ENCODE results near the gene XAF1. TPM values are rescaled to one million over a fixed set of nuclear protein-coding genes. Genes with fewer than 3 reads are reported as not detected.

Gene XAF1
- polyA plus RNA-seq, 2 of the 4 experiments (the other 2 are of a cell fraction), result not detected

DNA sequence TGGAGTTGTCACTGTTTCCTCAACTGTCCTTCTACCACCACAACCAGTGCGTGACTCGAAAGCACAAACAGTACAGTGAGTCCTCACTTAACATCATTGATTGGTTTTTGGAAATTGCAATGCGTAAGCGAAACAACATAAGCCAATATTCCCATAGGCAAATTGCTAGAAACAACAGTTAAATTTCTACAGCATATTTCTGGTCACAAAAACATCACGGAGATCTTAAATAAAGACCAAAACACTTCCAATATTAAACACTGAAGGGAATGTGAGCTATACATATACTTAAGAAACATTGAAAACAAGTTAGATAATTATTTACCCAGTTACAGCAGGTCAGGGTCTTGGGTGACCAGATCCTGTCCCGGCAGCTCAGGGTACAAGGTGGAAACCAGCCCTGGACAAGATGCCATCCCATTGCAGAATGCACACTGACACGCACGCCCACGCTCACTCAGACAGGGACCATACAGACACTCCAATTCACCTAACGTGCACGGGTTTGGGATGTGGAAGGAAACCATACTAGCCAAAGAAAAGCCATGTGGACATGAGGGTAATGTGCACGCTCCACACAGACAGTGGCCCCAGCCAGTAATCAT lies 47.4 kb upstream of the XAF1 start:
- H3K4me1 ChIP-seq, result 0 out of 3 replicates have a peak, but pooled peaks cover 3% of the 10 kb centered on the region
- FAIRE-seq (peak; percentile 49), ATAC-seq (no peak), DNase-seq (ENCODE audit: low read depth in 1 of 2, low spot score in 1 of 2) (no peak)
- ChIA-PET CTCF (interaction anchor here (0.6 to 2.0 kb wide), 3 partner anchors 11 to 296 kb away, joined by 3 to 8 read pairs (median 3); no protein-coding TSS in a partner anchor), POLR2A (interaction anchor here (0.6 kb wide), 1 partner anchor 106 kb away, joined by 3 read pairs; no protein-coding TSS in a partner anchor)
- H3K27ac ChIP-seq, result no peak overlapping the region
- no peak overlapping the region for H3K4me2 ChIP-seq
- no peaks in the 10 kb centered on the region for H3K9me3 ChIP-seq
- TF ChIP-seq POLR2A (IDR thresholded peaks at IDR 0.05; ENCODE audit: low read length), result no peak
- TF ChIP-seq KDM1A (IDR thresholded peaks at IDR 0.05; ENCODE audit: low read depth), result no peak
- no peak for TF ChIP-seq ZSCAN20 (CRISPR knock-in tag; IDR thresholded peaks at IDR 0.05)
- no peak for TF ChIP-seq HDAC2 (IDR thresholded peaks at IDR 0.05)
- H3K4me3 ChIP-seq, result no peak overlapping the region
- 75% methylated on average over 12 of the region's 12 CpGs for WGBS (ENCODE audit: missing lambda C conversion rate)

DNA sequence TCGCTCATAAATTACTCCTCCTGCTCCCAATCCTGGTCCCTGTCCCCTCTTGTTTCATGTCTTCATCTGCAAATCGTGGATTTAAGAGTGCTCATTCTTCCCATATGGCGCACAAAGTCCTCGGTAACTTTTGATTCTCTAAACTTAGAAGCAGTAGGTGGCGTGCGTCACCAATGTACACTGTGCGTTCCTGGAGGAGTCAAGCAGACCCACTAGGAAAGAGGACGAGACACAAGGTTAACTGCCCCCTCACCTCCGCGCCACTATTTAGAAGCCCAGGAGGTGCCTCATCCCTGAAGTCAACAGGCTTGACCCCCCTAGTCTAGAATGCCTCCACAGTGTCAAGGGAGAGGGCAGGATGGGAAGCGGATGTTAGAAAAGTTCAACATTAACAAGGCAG lies 45.5 kb upstream of the XAF1 start:
- no peak for TF ChIP-seq RARB (CRISPR knock-in tag; IDR thresholded peaks at IDR 0.05)
- TF ChIP-seq, protein P1, sequence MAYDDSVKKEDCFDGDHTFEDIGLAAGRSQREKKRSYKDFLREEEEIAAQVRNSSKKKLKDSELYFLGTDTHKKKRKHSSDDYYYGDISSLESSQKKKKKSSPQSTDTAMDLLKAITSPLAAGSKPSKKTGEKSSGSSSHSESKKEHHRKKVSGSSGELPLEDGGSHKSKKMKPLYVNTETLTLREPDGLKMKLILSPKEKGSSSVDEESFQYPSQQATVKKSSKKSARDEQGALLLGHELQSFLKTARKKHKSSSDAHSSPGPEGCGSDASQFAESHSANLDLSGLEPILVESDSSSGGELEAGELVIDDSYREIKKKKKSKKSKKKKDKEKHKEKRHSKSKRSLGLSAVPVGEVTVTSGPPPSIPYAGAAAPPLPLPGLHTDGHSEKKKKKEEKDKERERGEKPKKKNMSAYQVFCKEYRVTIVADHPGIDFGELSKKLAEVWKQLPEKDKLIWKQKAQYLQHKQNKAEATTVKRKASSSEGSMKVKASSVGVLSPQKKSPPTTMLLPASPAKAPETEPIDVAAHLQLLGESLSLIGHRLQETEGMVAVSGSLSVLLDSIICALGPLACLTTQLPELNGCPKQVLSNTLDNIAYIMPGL (CRISPR knock-in tag; IDR thresholded peaks at IDR 0.05; ENCODE audit: borderline replicate concordance), result no peak
- TF ChIP-seq CBX8 (IDR thresholded peaks at IDR 0.05), result no peak
- TF ChIP-seq, protein P2, sequence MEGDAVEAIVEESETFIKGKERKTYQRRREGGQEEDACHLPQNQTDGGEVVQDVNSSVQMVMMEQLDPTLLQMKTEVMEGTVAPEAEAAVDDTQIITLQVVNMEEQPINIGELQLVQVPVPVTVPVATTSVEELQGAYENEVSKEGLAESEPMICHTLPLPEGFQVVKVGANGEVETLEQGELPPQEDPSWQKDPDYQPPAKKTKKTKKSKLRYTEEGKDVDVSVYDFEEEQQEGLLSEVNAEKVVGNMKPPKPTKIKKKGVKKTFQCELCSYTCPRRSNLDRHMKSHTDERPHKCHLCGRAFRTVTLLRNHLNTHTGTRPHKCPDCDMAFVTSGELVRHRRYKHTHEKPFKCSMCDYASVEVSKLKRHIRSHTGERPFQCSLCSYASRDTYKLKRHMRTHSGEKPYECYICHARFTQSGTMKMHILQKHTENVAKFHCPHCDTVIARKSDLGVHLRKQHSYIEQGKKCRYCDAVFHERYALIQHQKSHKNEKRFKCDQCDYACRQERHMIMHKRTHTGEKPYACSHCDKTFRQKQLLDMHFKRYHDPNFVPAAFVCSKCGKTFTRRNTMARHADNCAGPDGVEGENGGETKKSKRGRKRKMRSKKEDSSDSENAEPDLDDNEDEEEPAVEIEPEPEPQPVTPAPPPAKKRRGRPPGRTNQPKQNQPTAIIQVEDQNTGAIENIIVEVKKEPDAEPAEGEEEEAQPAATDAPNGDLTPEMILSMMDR (IDR thresholded peaks at IDR 0.05), result peak; percentile 17; the same call in 1 of the 3 replicates
- TF ChIP-seq PHF8 (IDR thresholded peaks at IDR 0.05; ENCODE audit: borderline replicate concordance, low read depth), result no peak
- TF ChIP-seq EP300 (IDR thresholded peaks at IDR 0.05), result no peak
- TF ChIP-seq, protein P3, sequence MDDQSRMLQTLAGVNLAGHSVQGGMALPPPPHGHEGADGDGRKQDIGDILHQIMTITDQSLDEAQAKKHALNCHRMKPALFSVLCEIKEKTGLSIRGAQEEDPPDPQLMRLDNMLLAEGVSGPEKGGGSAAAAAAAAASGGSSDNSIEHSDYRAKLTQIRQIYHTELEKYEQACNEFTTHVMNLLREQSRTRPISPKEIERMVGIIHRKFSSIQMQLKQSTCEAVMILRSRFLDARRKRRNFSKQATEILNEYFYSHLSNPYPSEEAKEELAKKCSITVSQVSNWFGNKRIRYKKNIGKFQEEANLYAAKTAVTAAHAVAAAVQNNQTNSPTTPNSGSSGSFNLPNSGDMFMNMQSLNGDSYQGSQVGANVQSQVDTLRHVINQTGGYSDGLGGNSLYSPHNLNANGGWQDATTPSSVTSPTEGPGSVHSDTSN (IDR thresholded peaks at IDR 0.05), result no peak
- TF ChIP-seq, protein P4, sequence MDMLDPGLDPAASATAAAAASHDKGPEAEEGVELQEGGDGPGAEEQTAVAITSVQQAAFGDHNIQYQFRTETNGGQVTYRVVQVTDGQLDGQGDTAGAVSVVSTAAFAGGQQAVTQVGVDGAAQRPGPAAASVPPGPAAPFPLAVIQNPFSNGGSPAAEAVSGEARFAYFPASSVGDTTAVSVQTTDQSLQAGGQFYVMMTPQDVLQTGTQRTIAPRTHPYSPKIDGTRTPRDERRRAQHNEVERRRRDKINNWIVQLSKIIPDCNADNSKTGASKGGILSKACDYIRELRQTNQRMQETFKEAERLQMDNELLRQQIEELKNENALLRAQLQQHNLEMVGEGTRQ (IDR thresholded peaks at IDR 0.05), result no peak
- TF ChIP-seq POLR2A (IDR thresholded peaks at IDR 0.05; ENCODE audit: low read length), result no peak
- peak in 1 of 2 experiments; percentile 37; a peak in 2 of 5 replicates for TF ChIP-seq RAD21 (conservative IDR thresholded peaks at IDR 0.05 in 1 of 2, IDR thresholded peaks at IDR 0.05 in 1 of 2)
- 0 out of 3 replicates have a peak, but pooled peaks cover 3% of the 10 kb centered on the region for H3K4me1 ChIP-seq
- DNase-seq (ENCODE audit: low read depth in 1 of 2, low spot score in 1 of 2), result peak in 1 of 2 experiments; percentile 34
- WGBS (ENCODE audit: missing lambda C conversion rate), result 58% methylated on average over 11 of the region's 11 CpGs
- ChIA-PET CTCF (interaction anchor here (1.0 to 2.2 kb wide), 2 partner anchors 9 to 294 kb away, joined by 3 to 7 read pairs; no protein-coding TSS in a partner anchor), POLR2A (no interaction called here)
- no peak overlapping the region for H3K4me3 ChIP-seq
- ATAC-seq, result no peak
- FAIRE-seq, result no peak
- peaks cover 6% of the 10 kb centered on the region; the same call in 2 of the 3 replicates for H3K9me3 ChIP-seq
- no peak overlapping the region for H3K4me2 ChIP-seq
- H3K27ac ChIP-seq, result no peak overlapping the region

DNA sequence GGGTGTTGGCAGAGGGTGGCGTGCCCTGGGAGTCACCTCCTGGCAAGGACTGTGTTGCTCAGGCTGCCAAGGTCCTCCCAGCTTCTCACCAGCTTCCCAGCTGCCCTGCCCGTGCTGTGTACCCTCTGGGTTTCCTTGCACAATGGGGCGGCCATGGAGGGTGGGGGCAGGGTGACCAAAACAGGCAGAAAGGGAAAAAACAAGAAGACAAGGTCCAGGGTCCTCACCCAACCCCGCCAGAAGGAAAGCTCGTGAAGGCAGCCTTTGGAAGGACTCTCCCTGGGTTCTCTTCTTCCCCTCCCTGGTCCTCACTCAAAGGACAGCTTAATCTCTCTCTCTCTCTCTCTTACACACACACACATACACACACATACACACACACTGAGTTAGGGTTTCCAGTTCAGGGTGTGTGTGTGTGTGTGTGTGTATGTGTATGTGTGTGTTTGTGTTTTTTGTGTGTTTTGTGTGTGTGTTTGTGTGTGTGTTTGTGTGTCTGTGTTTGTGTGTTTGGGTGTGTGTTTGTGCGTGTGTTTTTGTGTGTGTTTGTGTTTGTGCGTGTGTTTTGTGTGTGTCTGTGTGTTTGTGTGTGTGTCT lies 44.7 kb upstream of the XAF1 start:
- H3K27ac ChIP-seq, result no peak overlapping the region
- ATAC-seq (no peak), FAIRE-seq (no peak), DNase-seq (ENCODE audit: low read depth in 1 of 2, low spot score in 1 of 2) (peak in 1 of 2 experiments; percentile 21)
- 51% methylated on average over 7 of the region's 7 CpGs for WGBS (ENCODE audit: missing lambda C conversion rate)
- 0 out of 3 replicates have a peak, but pooled peaks cover 3% of the 10 kb centered on the region for H3K4me1 ChIP-seq
- TF ChIP-seq SREBF2 (IDR thresholded peaks at IDR 0.05) (no peak), ZC3H11A (IDR thresholded peaks at IDR 0.05) (no peak), CBX8 (IDR thresholded peaks at IDR 0.05) (no peak), FOSL2 (IDR thresholded peaks at IDR 0.05) (no peak), FOSL2 (CRISPR knock-in tag; IDR thresholded peaks at IDR 0.05) (no peak), SMC3 (IDR thresholded peaks at IDR 0.05) (no peak), HDAC2 (IDR thresholded peaks at IDR 0.05) (no peak), POLR2AphosphoS2 (conservative IDR thresholded peaks at IDR 0.05; ENCODE audit: low read length) (no peak)
- TF ChIP-seq, protein P5, sequence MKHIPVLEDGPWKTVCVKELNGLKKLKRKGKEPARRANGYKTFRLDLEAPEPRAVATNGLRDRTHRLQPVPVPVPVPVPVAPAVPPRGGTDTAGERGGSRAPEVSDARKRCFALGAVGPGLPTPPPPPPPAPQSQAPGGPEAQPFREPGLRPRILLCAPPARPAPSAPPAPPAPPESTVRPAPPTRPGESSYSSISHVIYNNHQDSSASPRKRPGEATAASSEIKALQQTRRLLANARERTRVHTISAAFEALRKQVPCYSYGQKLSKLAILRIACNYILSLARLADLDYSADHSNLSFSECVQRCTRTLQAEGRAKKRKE (CRISPR knock-in tag; IDR thresholded peaks at IDR 0.05; ENCODE audit: low read depth), result no peak
- H3K9me3 ChIP-seq, result peaks cover 6% of the 10 kb centered on the region; the same call in 2 of the 3 replicates
- ChIA-PET POLR2A (interaction anchor here (1.5 kb wide), 1 partner anchor 11 kb away, joined by 3 read pairs; no protein-coding TSS in a partner anchor), CTCF (interaction anchor here (0.6 to 5.5 kb wide), 7 partner anchors 9 to 310 kb away, joined by 3 to 23 read pairs (median 4); no protein-coding TSS in a partner anchor)
- H3K4me3 ChIP-seq, result no peak overlapping the region
- H3K4me2 ChIP-seq, result no peak overlapping the region

Measured in A549 (cell line).